IMR-90 (cell line): Measurements from ENCODE around the gene PLCB4. TPM values are rescaled to one million over a fixed set of nuclear protein-coding genes. Genes with fewer than 3 reads are reported as not detected.

Source experiments
- ATAC-seq: fragments of 200-7000 bp; cut with Tn5 transposase; 2 replicates; pipeline ENCODE4 v1.9.1; 2020; ENCODE audit warnings: low read depth, mild to moderate bottlenecking, moderate library complexity
- BruUV-seq: library from RNA; stranded (reverse); fragments of 400-500 nt; replicated peaks from 2 replicates; lab custom pipeline; 2021; lab: Mats Ljungman, UMichigan
- CTCF ChIA-PET: fragments of 300-600 bp; formaldehyde crosslinking; extraction: SDS; loops from one replicate; lab custom pipeline; 2021; ENCODE audit warnings: antibody characterized with exemption; lab: Yijun Ruan, JAX
- POLR2A ChIA-PET: fragments of 300-600 bp; sonication (Branson Sonifier 250); formaldehyde crosslinking; loops from one replicate; lab custom pipeline; 2022; ENCODE audit warnings: antibody characterized with exemption; ENCODE audit not compliant: unreplicated experiment; lab: Charles Lee
- DNase-seq: peaks from one replicate; pipeline ENCODE4 v3.0.0; 2013
- H2AFZ ChIP-seq: replicated peaks from 2 replicates; pipeline ENCODE3; 2013; ENCODE audit warnings: low read length, mild to moderate bottlenecking; ENCODE audit not compliant: poor library complexity
- H2AK5ac ChIP-seq: 2 replicates; pipeline ENCODE4 v1.6.1; 2013; ENCODE audit warnings: low read depth, low read length, inconsistent platforms
- H2AK9ac ChIP-seq: replicated peaks from 2 replicates; pipeline ENCODE3; 2013; ENCODE audit warnings: mild to moderate bottlenecking, low read depth, low read length, moderate library complexity; ENCODE audit not compliant: poor library complexity
- H2BK120ac ChIP-seq: 2 replicates; pipeline ENCODE4 v1.6.1; 2013; ENCODE audit warnings: low read depth, low read length, inconsistent platforms
- H2BK15ac ChIP-seq: 3 replicates; pipeline ENCODE4 v1.6.1; 2013; ENCODE audit warnings: low read depth, low read length, inconsistent platforms
- H2BK20ac ChIP-seq: 2 replicates; pipeline ENCODE4 v1.6.1; 2013; ENCODE audit warnings: low read depth, mild to moderate bottlenecking, inconsistent platforms, low read length, moderate library complexity
- H2BK5ac ChIP-seq: 2 replicates; pipeline ENCODE4 v1.6.1; 2013; ENCODE audit warnings: mild to moderate bottlenecking, low read depth, low read length, inconsistent platforms; ENCODE audit not compliant: poor library complexity, severe bottlenecking
- H3K14ac ChIP-seq: replicated peaks from 2 replicates; pipeline ENCODE4 v1.6.1; 2013; ENCODE audit warnings: low read depth, low read length, inconsistent platforms
- H3K18ac ChIP-seq: 2 replicates; pipeline ENCODE4 v1.6.1; 2013; ENCODE audit warnings: low read depth, low read length, control low read depth
- H3K23ac ChIP-seq: 2 replicates; pipeline ENCODE4 v1.6.1; 2013; ENCODE audit warnings: low read depth, low read length, inconsistent platforms
- H3K27ac ChIP-seq: 2 replicates; pipeline ENCODE4 v1.5.1; 2013; ENCODE audit warnings: mild to moderate bottlenecking, control low read depth, low read length; ENCODE audit not compliant: insufficient read depth
- H3K27me3 ChIP-seq: 2 replicates; pipeline ENCODE4 v1.6.1; 2013; ENCODE audit warnings: low read length; ENCODE audit not compliant: control insufficient read depth, insufficient read depth
- H3K36me3 ChIP-seq: 2 replicates; pipeline ENCODE4 v1.6.1; 2013; ENCODE audit warnings: low read length, mixed read lengths; ENCODE audit not compliant: control insufficient read depth, insufficient read depth
- H3K4ac ChIP-seq: 2 replicates; pipeline ENCODE4 v1.6.1; 2013; ENCODE audit warnings: low read depth, low read length, inconsistent platforms
- H3K4me1 ChIP-seq: 2 replicates; pipeline ENCODE4 v1.6.1; 2013; ENCODE audit warnings: low read length, mixed read lengths; ENCODE audit not compliant: control insufficient read depth, insufficient read depth
- H3K4me2 ChIP-seq: 2 replicates; pipeline ENCODE4 v1.6.1; 2013; ENCODE audit warnings: low read depth, mild to moderate bottlenecking, control low read depth, low read length, moderate library complexity
- H3K4me3 ChIP-seq: 2 replicates; pipeline ENCODE4 v1.5.1; 2013; ENCODE audit warnings: low read depth, mild to moderate bottlenecking, control low read depth, low read length, moderate library complexity; ENCODE audit not compliant: insufficient read depth
- H3K56ac ChIP-seq: 2 replicates; pipeline ENCODE4 v1.6.1; 2013; ENCODE audit warnings: low read length, inconsistent platforms; ENCODE audit not compliant: insufficient read depth; ENCODE audit errors: extremely low read depth
- H3K79me1 ChIP-seq, 2 experiments: 2 replicates each; pipeline ENCODE4 v1.6.1; 2013; ENCODE audit warnings: low read length in 2 of 2, inconsistent platforms in 1 of 2, low read depth in 1 of 2
- H3K9ac ChIP-seq: 2 replicates; pipeline ENCODE4 v1.6.1; 2013; ENCODE audit warnings: low read depth, low read length, control low read depth
- H3K9me1 ChIP-seq: 2 replicates; pipeline ENCODE4 v1.6.1; 2013; ENCODE audit warnings: low read length, inconsistent platforms; ENCODE audit not compliant: insufficient read depth
- H3K9me3 ChIP-seq: 2 replicates; pipeline ENCODE4 v1.6.1; 2013; ENCODE audit warnings: low read length; ENCODE audit not compliant: control insufficient read depth, insufficient read depth
- H4K20me1 ChIP-seq: 2 replicates; pipeline ENCODE4 v1.6.1; 2013; ENCODE audit warnings: low read length, inconsistent platforms; ENCODE audit not compliant: insufficient read depth
- H4K5ac ChIP-seq: 2 replicates; pipeline ENCODE4 v1.6.1; 2013; ENCODE audit warnings: mild to moderate bottlenecking, low read depth, low read length, control low read depth
- H4K8ac ChIP-seq, 2 experiments: 2 replicates each; pipeline ENCODE4 v1.6.1; 2013; ENCODE audit warnings: low read depth in 2 of 2, low read length in 2 of 2, control low read depth in 1 of 2, inconsistent platforms in 1 of 2
- H4K91ac ChIP-seq: 2 replicates; pipeline ENCODE4 v1.6.1; 2013; ENCODE audit warnings: low read depth, low read length, inconsistent platforms; ENCODE audit not compliant: insufficient read depth
- BHLHE40 ChIP-seq: fragments of 150-350 bp; IDR thresholded peaks from 2 replicates; pipeline ENCODE4 v1.6.1; 2016; ENCODE audit warnings: mild to moderate bottlenecking, low read depth, low read length
- CEBPB ChIP-seq: IDR thresholded peaks from 2 replicates; pipeline ENCODE4 v1.6.1; 2012; ENCODE audit warnings: low read depth, low read length, improper control_type of control experiment
- CHD1 ChIP-seq: IDR thresholded peaks from 2 replicates; pipeline ENCODE4 v1.6.1; 2012; ENCODE audit warnings: low read depth, low read length, improper control_type of control experiment
- FOS ChIP-seq: fragments of 150-350 bp; IDR thresholded peaks from 2 replicates; pipeline ENCODE4 v1.6.1; 2016; ENCODE audit warnings: low read depth, low read length
- MAFK ChIP-seq: IDR thresholded peaks from 2 replicates; pipeline ENCODE4 v1.6.1; 2012; ENCODE audit warnings: low read depth, low read length, improper control_type of control experiment
- MAZ ChIP-seq: IDR thresholded peaks from 2 replicates; pipeline ENCODE4 v1.6.1; 2012; ENCODE audit warnings: low read depth, mild to moderate bottlenecking, low read length, improper control_type of control experiment, moderate library complexity, borderline replicate concordance
- MXI1 ChIP-seq: IDR thresholded peaks from 2 replicates; pipeline ENCODE4 v1.6.1; 2012; ENCODE audit warnings: low read depth, mild to moderate bottlenecking, low read length, moderate library complexity, borderline replicate concordance
- NFE2L2 ChIP-seq: fragments of 150-350 bp; IDR thresholded peaks from 2 replicates; pipeline ENCODE4 v1.6.1; 2016; ENCODE audit warnings: low read depth, mild to moderate bottlenecking, low read length
- POLR2A ChIP-seq: IDR thresholded peaks from 2 replicates; pipeline ENCODE4 v1.6.1; 2012; ENCODE audit warnings: mild to moderate bottlenecking, low read depth, low read length
- RAD21 ChIP-seq: IDR thresholded peaks from 2 replicates; pipeline ENCODE4 v1.6.1; 2012; ENCODE audit warnings: low read length, improper control_type of control experiment
- RCOR1 ChIP-seq: IDR thresholded peaks from 2 replicates; pipeline ENCODE4 v1.6.1; 2012; ENCODE audit warnings: mild to moderate bottlenecking, low read length, improper control_type of control experiment; ENCODE audit not compliant: insufficient replicate concordance
- RFX5 ChIP-seq: IDR thresholded peaks from 2 replicates; pipeline ENCODE4 v1.8.0; 2012; ENCODE audit warnings: low read depth, mild to moderate bottlenecking, low read length, moderate library complexity
- WGBS, 2 experiments: methylation state at CpG; one replicate each; pipeline versions ENCODE4 v1.1.5 to v1.1.7; 2013; ENCODE audit warnings: missing lambda C conversion rate in 2 of 2; ENCODE audit not compliant: insufficient read length in 1 of 2; ENCODE audit errors: extremely low coverage in 2 of 2; 5-methylcytosine and 5-hydroxymethylcytosine counted together
- dilution Hi-C: fragments of 300-500 bp; cut with HindIII; formaldehyde crosslinking; loops from one replicate; pipeline ENCODE4 v1.14.3; 2018; ENCODE audit warnings: low sequenced_read_pairs; ENCODE audit not compliant: unreplicated experiment
- in situ Hi-C: fragments of 300-500 bp; cut with MboI; formaldehyde crosslinking; loops from 3 replicates; pipeline ENCODE4 v1.14.3; 2019; ENCODE audit warnings: low sequenced_read_pairs, inconsistent platforms, mixed read lengths
- intact Hi-C: fragments of 100-400 bp; cut with micrococcal nuclease; formaldehyde crosslinking; loops from 2 replicates; pipeline ENCODE4 v1.10.0; 2022
- polyA plus RNA-seq, 3 experiments: library from polyadenylated mRNA; depleted of rRNA; stranded (reverse); fragments of >200 nt; gene quantifications; 2 replicates each; pipeline ENCODE4 v1.2.3, GENCODE V29; 2012; ENCODE audit warnings: low replicate concordance in 1 of 3
- total RNA-seq: library from RNA; depleted of rRNA; stranded (reverse); fragments of >200 nt; gene quantifications from 2 replicates; pipeline ENCODE4 v1.2.3, GENCODE V29; 2012
- TF ChIP-seq, protein P1 (sequence below): conservative IDR thresholded peaks from 2 replicates; pipeline ENCODE4 v1.5.1; 2012; ENCODE audit warnings: mild to moderate bottlenecking, low read depth, low read length, improper control_type of control experiment
- TF ChIP-seq, protein P2 (sequence below): fragments of 150-350 bp; IDR thresholded peaks from 2 replicates; pipeline ENCODE4 v1.6.1; 2017; ENCODE audit warnings: mild to moderate bottlenecking, antibody characterized with exemption, low read length, low read depth
- TF ChIP-seq, protein P3 (sequence below): fragments of 150-350 bp; IDR thresholded peaks from 2 replicates; pipeline ENCODE4 v1.6.1; 2016; ENCODE audit warnings: low read depth, mild to moderate bottlenecking, low read length, moderate library complexity, borderline replicate concordance

PLCB4 gene
- total and polyA plus RNA-seq, 2 of the 4 experiments (the other 2 are of a cell fraction) = 12.5 to 24.0 TPM

DNA sequence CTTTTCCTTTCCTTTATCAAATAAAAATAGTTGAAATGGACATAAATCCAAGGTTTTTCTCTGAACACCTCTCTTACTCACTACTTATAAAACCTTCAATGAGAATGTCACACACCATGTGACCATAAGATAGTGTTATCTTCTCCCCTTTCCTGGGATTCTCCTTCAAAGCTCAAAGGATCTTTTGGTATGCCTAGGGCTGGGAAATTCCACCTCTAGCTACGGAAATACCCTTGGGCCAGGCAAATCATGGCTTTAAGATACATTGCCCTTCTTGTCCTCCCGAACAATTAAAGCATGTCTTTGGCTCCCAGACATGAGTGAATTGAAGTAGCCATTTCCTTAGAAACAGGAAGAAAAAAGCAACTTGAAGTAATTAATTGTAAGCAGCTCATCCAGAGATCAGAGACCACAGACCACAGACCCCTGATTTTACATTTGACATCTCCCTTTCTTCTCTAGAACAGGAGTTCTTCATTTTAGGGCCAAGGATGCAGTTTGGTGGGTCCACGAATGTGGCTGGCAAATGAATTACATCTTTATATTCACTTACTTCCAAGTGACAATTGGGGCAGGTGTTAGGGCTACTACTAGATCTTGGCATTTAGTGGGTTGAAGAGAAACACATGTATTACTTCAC, 4.1 kb downstream of the PLCB4 start:
- no peak overlapping the region for H3K4me3 ChIP-seq
- H2AK9ac ChIP-seq = no peak overlapping the region
- ATAC-seq (no peak), DNase-seq (no peak)
- dilution Hi-C loops = no loop called here
- H3K23ac ChIP-seq = 0 out of 2 replicates have a peak overlapping the region, but pooled peaks have one; percentile 66
- H3K56ac ChIP-seq = no peak overlapping the region
- H3K18ac ChIP-seq = no peak overlapping the region
- H2BK20ac ChIP-seq = no peak overlapping the region
- H4K20me1 ChIP-seq = peaks cover 25% of the 10 kb centered on the region; the same call in 1 of the 2 replicates
- H2AFZ ChIP-seq = no peak overlapping the region
- peaks cover 4% of the 10 kb centered on the region for H3K4me1 ChIP-seq
- H3K36me3 ChIP-seq = no peaks in the 10 kb centered on the region
- intact Hi-C loops = loop anchor here (1.0 kb wide), 1 partner anchor 283 kb away; no protein-coding TSS in a partner anchor
- in situ Hi-C loops = no loop called here
- peaks cover 18 to 66% of the 10 kb centered on the region in 2 experiments for H3K79me1 ChIP-seq
- H3K14ac ChIP-seq = peak overlapping the region; percentile 37
- no peak overlapping the region for H4K8ac ChIP-seq
- WGBS, 2 experiments = no CpG with 5 or more reads among the region's 3 CpGs
- H2BK15ac ChIP-seq = no peak overlapping the region
- H3K27me3 ChIP-seq = no peaks in the 10 kb centered on the region
- peak overlapping the region; percentile 37; the same call in 1 of the 2 replicates for H3K4me2 ChIP-seq
- no peak overlapping the region for H2BK5ac ChIP-seq
- H3K9me1 ChIP-seq = peaks cover 10% of the 10 kb centered on the region; the same call in 1 of the 2 replicates
- H3K9me3 ChIP-seq = no peaks in the 10 kb centered on the region
- no peak overlapping the region for H3K9ac ChIP-seq
- ChIA-PET POLR2A (no interaction called here), CTCF (interaction anchor here (0.5 to 3.8 kb wide), 3 partner anchors 20 to 314 kb away, joined by 3 to 26 read pairs (median 4); no protein-coding TSS in a partner anchor)
- no peak overlapping the region for H2BK120ac ChIP-seq
- no peak overlapping the region for H4K91ac ChIP-seq
- no peak overlapping the region for H3K27ac ChIP-seq
- no peak overlapping the region for H2AK5ac ChIP-seq
- H3K4ac ChIP-seq = peak overlapping the region; percentile 38; the same call in 1 of the 2 replicates
- H4K5ac ChIP-seq = no peak overlapping the region
- no TSS peak for BruUV-seq
- TF ChIP-seq BHLHE40 (no peak), MAZ (no peak), CHD1 (no peak), RAD21 (no peak), MXI1 (no peak), POLR2A (no peak), NFE2L2 (no peak), FOS (no peak), RCOR1 (no peak), CEBPB (no peak), MAFK (no peak), RFX5 (no peak)
- TF ChIP-seq, protein P1, sequence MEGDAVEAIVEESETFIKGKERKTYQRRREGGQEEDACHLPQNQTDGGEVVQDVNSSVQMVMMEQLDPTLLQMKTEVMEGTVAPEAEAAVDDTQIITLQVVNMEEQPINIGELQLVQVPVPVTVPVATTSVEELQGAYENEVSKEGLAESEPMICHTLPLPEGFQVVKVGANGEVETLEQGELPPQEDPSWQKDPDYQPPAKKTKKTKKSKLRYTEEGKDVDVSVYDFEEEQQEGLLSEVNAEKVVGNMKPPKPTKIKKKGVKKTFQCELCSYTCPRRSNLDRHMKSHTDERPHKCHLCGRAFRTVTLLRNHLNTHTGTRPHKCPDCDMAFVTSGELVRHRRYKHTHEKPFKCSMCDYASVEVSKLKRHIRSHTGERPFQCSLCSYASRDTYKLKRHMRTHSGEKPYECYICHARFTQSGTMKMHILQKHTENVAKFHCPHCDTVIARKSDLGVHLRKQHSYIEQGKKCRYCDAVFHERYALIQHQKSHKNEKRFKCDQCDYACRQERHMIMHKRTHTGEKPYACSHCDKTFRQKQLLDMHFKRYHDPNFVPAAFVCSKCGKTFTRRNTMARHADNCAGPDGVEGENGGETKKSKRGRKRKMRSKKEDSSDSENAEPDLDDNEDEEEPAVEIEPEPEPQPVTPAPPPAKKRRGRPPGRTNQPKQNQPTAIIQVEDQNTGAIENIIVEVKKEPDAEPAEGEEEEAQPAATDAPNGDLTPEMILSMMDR = no peak
- TF ChIP-seq, protein P2, sequence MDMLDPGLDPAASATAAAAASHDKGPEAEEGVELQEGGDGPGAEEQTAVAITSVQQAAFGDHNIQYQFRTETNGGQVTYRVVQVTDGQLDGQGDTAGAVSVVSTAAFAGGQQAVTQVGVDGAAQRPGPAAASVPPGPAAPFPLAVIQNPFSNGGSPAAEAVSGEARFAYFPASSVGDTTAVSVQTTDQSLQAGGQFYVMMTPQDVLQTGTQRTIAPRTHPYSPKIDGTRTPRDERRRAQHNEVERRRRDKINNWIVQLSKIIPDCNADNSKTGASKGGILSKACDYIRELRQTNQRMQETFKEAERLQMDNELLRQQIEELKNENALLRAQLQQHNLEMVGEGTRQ = no peak
- TF ChIP-seq, protein P3, sequence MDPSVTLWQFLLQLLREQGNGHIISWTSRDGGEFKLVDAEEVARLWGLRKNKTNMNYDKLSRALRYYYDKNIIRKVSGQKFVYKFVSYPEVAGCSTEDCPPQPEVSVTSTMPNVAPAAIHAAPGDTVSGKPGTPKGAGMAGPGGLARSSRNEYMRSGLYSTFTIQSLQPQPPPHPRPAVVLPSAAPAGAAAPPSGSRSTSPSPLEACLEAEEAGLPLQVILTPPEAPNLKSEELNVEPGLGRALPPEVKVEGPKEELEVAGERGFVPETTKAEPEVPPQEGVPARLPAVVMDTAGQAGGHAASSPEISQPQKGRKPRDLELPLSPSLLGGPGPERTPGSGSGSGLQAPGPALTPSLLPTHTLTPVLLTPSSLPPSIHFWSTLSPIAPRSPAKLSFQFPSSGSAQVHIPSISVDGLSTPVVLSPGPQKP = no peak
